Neural cell (in vitro differentiated cells): Measurements from ENCODE around the gene DNAJC13.

Experiments used
- EZH2 ChIP-seq: fragments of 200-600, 300-800 bp; shearing (Covaris generic), sonication (generic); IDR thresholded peaks from 2 replicates; pipeline ENCODE4 v1.6.1; 2014; ENCODE audit warnings: antibody characterized with exemption, low read length, borderline replicate concordance, mild to moderate bottlenecking; ENCODE audit not compliant: insufficient read depth, poor library complexity, severe bottlenecking
- TF ChIP-seq, protein P1 (sequence below): fragments of 450-650 bp; IDR thresholded peaks from 2 replicates; pipeline ENCODE4 v1.5.1; 2014; ENCODE audit warnings: antibody characterized with exemption, mild to moderate bottlenecking, moderate library complexity; ENCODE audit not compliant: poor library complexity, severe bottlenecking

DNA sequence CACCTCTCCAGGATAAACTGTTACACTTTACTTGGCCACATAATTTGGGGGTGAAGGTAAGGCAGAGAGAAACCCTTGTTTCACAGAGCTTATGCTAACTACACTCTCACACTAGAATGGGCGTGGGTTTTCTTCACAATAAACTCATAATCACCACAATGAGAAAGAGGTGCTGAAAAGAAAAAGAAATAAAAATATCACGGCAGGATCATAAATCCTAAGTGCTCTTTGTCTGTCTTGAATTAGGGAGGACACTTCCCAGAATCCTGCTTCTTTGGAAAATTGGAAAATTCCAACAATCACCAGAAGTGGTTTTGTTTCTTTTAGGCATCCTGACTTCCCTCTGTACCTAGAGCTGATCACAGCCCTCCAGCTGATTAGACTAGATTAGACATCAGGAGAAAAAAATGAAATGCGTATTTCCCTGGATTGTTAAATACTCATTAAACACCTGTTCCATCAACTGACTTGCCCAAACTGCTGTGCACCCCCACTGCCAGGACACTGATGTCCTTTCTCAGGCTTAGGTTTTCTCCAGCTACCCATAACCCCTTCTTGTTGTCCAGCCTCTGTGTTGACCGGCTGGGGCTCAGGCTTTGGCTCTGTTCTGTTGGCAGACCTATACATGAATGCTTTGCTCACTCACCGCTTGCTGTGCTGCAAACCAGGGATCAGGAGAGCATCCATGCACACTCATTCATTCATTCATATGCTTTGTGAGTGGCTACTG is 138.2 kb downstream of the DNAJC13 start:
- TF ChIP-seq EZH2, result no peak
- TF ChIP-seq, protein P1, sequence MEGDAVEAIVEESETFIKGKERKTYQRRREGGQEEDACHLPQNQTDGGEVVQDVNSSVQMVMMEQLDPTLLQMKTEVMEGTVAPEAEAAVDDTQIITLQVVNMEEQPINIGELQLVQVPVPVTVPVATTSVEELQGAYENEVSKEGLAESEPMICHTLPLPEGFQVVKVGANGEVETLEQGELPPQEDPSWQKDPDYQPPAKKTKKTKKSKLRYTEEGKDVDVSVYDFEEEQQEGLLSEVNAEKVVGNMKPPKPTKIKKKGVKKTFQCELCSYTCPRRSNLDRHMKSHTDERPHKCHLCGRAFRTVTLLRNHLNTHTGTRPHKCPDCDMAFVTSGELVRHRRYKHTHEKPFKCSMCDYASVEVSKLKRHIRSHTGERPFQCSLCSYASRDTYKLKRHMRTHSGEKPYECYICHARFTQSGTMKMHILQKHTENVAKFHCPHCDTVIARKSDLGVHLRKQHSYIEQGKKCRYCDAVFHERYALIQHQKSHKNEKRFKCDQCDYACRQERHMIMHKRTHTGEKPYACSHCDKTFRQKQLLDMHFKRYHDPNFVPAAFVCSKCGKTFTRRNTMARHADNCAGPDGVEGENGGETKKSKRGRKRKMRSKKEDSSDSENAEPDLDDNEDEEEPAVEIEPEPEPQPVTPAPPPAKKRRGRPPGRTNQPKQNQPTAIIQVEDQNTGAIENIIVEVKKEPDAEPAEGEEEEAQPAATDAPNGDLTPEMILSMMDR, result no peak
